Central memory CD8-positive, alpha-beta T cell (primary cell): Measurements from ENCODE around the gene MAN1A1.

Source experiments
- ATAC-seq: fragments of 150-1000 bp; cut with Tn5 transposase; replicated peaks from 2 replicates; pipeline ENCODE4 v1.10.0; 2022; ENCODE audit warnings: mild to moderate bottlenecking, moderate FRiP score, moderate number of reproducible peaks; ENCODE audit not compliant: poor library complexity, severe bottlenecking; ENCODE audit errors: extremely low read depth
- DNase-seq, 2 donors: peaks; one replicate each; pipeline ENCODE4 v3.0.0; 2021; ENCODE audit warnings: low spot score in 2 of 2
- H3K27ac Mint-ChIP-seq: one replicate; pipeline ENCODE4 v1.8.0; 2022; ENCODE audit warnings: low read depth, mild to moderate bottlenecking, moderate library complexity, mixed read lengths
- H3K27me3 Mint-ChIP-seq: one replicate; pipeline ENCODE4 v1.8.0; 2022; ENCODE audit warnings: mixed read lengths
- H3K36me3 Mint-ChIP-seq: one replicate; pipeline ENCODE4 v1.8.0; 2022; ENCODE audit warnings: mild to moderate bottlenecking, moderate library complexity, mixed read lengths; ENCODE audit not compliant: insufficient read depth
- H3K4me1 Mint-ChIP-seq: one replicate; pipeline ENCODE4 v1.8.0; 2022; ENCODE audit warnings: mixed read lengths
- H3K4me3 Mint-ChIP-seq: one replicate; pipeline ENCODE4 v1.8.0; 2022; ENCODE audit warnings: mild to moderate bottlenecking, moderate library complexity, mixed read lengths
- H3K9me3 Mint-ChIP-seq: one replicate; pipeline ENCODE4 v1.8.0; 2022; ENCODE audit warnings: mixed read lengths

Gene MAN1A1

GRCh38 chr6:119218548-119218947 is 131.0 kb downstream of the MAN1A1 start:
- no peaks in the 10 kb centered on the region for H3K36me3 Mint-ChIP-seq
- ATAC-seq (no peak), DNase-seq (no peak)
- H3K27ac Mint-ChIP-seq = no peak overlapping the region
- no peak overlapping the region for H3K4me3 Mint-ChIP-seq
- H3K4me1 Mint-ChIP-seq = no peaks in the 10 kb centered on the region
- H3K9me3 Mint-ChIP-seq = no peaks in the 10 kb centered on the region
- no peaks in the 10 kb centered on the region for H3K27me3 Mint-ChIP-seq

GRCh38 chr6:119215885-119216590 is 133.5 kb downstream of the MAN1A1 start:
- no peak overlapping the region for H3K4me3 Mint-ChIP-seq
- H3K27me3 Mint-ChIP-seq = no peaks in the 10 kb centered on the region
- no peak for ATAC-seq
- H3K9me3 Mint-ChIP-seq = no peaks in the 10 kb centered on the region
- no peak for DNase-seq
- no peaks in the 10 kb centered on the region for H3K4me1 Mint-ChIP-seq
- H3K36me3 Mint-ChIP-seq = no peaks in the 10 kb centered on the region
- H3K27ac Mint-ChIP-seq = no peak overlapping the region

- Mint-ChIP-seq H3K9me3 (no peaks in the 10 kb centered on the region), H3K27ac (no peak overlapping the region), H3K36me3 (no peaks in the 10 kb centered on the region), H3K4me3 (no peak overlapping the region), H3K4me1 (no peaks in the 10 kb centered on the region), H3K27me3 (no peaks in the 10 kb centered on the region)
- DNase-seq (no peak), ATAC-seq (no peak)
Observed at GRCh38 chr6:119215309-119215708, 134.3 kb downstream of the MAN1A1 start.

GRCh38 chr6:119210596-119210995 is 139.0 kb downstream of the MAN1A1 start:
- no peaks in the 10 kb centered on the region for H3K36me3 Mint-ChIP-seq
- no peaks in the 10 kb centered on the region for H3K4me1 Mint-ChIP-seq
- ATAC-seq (no peak), DNase-seq (no peak)
- no peak overlapping the region for H3K4me3 Mint-ChIP-seq
- H3K27ac Mint-ChIP-seq = no peak overlapping the region
- H3K9me3 Mint-ChIP-seq = no peaks in the 10 kb centered on the region
- no peaks in the 10 kb centered on the region for H3K27me3 Mint-ChIP-seq

GRCh38 chr6:119209452-119210205 is 139.9 kb downstream of the MAN1A1 start:
- H3K4me1 Mint-ChIP-seq = no peaks in the 10 kb centered on the region
- H3K9me3 Mint-ChIP-seq = no peaks in the 10 kb centered on the region
- no peak for DNase-seq
- H3K27me3 Mint-ChIP-seq = no peaks in the 10 kb centered on the region
- no peak overlapping the region for H3K27ac Mint-ChIP-seq
- peaks cover 3% of the 10 kb centered on the region for H3K36me3 Mint-ChIP-seq
- ATAC-seq = no peak
- H3K4me3 Mint-ChIP-seq = no peak overlapping the region

GRCh38 chr6:119207971-119208725 is 141.4 kb downstream of the MAN1A1 start:
- no peak overlapping the region for H3K27ac Mint-ChIP-seq
- no peaks in the 10 kb centered on the region for H3K9me3 Mint-ChIP-seq
- DNase-seq (no peak), ATAC-seq (no peak)
- no peaks in the 10 kb centered on the region for H3K4me1 Mint-ChIP-seq
- H3K36me3 Mint-ChIP-seq = peaks cover 5% of the 10 kb centered on the region
- H3K4me3 Mint-ChIP-seq = no peak overlapping the region
- no peaks in the 10 kb centered on the region for H3K27me3 Mint-ChIP-seq

GRCh38 chr6:119207327-119207726 is 142.2 kb downstream of the MAN1A1 start:
- Mint-ChIP-seq H3K27me3 (no peaks in the 10 kb centered on the region), H3K9me3 (no peaks in the 10 kb centered on the region), H3K36me3 (peaks cover 9% of the 10 kb centered on the region), H3K27ac (no peak overlapping the region), H3K4me1 (no peaks in the 10 kb centered on the region), H3K4me3 (no peak overlapping the region)
- ATAC-seq (no peak), DNase-seq (no peak)

GRCh38 chr6:119205911-119206618 is 143.5 kb downstream of the MAN1A1 start:
- Mint-ChIP-seq H3K27ac (peak overlapping the region; percentile 33), H3K4me3 (no peak overlapping the region), H3K27me3 (no peaks in the 10 kb centered on the region), H3K36me3 (peaks cover 10% of the 10 kb centered on the region), H3K4me1 (no peaks in the 10 kb centered on the region), H3K9me3 (no peaks in the 10 kb centered on the region)
- ATAC-seq = no peak
- no peak for DNase-seq

GRCh38 chr6:119204719-119205118 is 144.8 kb downstream of the MAN1A1 start:
- Mint-ChIP-seq H3K9me3 (no peaks in the 10 kb centered on the region), H3K36me3 (peaks cover 12% of the 10 kb centered on the region), H3K27me3 (no peaks in the 10 kb centered on the region), H3K27ac (no peak overlapping the region), H3K4me1 (no peaks in the 10 kb centered on the region), H3K4me3 (no peak overlapping the region)
- ATAC-seq (no peak), DNase-seq (no peak)

- no peaks in the 10 kb centered on the region for H3K9me3 Mint-ChIP-seq
- H3K4me1 Mint-ChIP-seq = no peaks in the 10 kb centered on the region
- DNase-seq (no peak), ATAC-seq (no peak)
- no peak overlapping the region for H3K4me3 Mint-ChIP-seq
- H3K27me3 Mint-ChIP-seq = no peaks in the 10 kb centered on the region
- H3K27ac Mint-ChIP-seq = no peak overlapping the region
- peaks cover 12% of the 10 kb centered on the region for H3K36me3 Mint-ChIP-seq
Observed at GRCh38 chr6:119201480-119201879, 148.1 kb downstream of the MAN1A1 start.

- no peaks in the 10 kb centered on the region for H3K4me1 Mint-ChIP-seq
- no peaks in the 10 kb centered on the region for H3K9me3 Mint-ChIP-seq
- ATAC-seq (no peak), DNase-seq (no peak)
- H3K4me3 Mint-ChIP-seq = no peak overlapping the region
- H3K27me3 Mint-ChIP-seq = no peaks in the 10 kb centered on the region
- peaks cover 17% of the 10 kb centered on the region for H3K36me3 Mint-ChIP-seq
- no peak overlapping the region for H3K27ac Mint-ChIP-seq
Observed at GRCh38 chr6:119200512-119201175, 148.9 kb downstream of the MAN1A1 start.

GRCh38 chr6:119197271-119197670 is 152.3 kb downstream of the MAN1A1 start:
- Mint-ChIP-seq H3K27me3 (no peaks in the 10 kb centered on the region), H3K27ac (no peak overlapping the region), H3K4me3 (no peak overlapping the region), H3K36me3 (peaks cover 16% of the 10 kb centered on the region), H3K4me1 (peaks cover 4% of the 10 kb centered on the region), H3K9me3 (no peaks in the 10 kb centered on the region)
- DNase-seq (no peak), ATAC-seq (no peak)
